GM19238 (cell line): ENCODE results near the gene SERPINH1.

Experiments used
- DNase-seq: peaks from one replicate; pipeline ENCODE4 v3.0.0; 2011; ENCODE audit warnings: low spot score; ENCODE audit not compliant: insufficient read length

The SERPINH1 gene

GRCh38 chr11:75562048-75562835, at the start of gene SERPINH1:
TSS of gene SERPINH1 (plus strand) at chr11:75562253. CDS start at chr11:75566350, 4,097 bp downstream.
- DNase-seq, result peak; percentile 92

- DNase-seq, result no peak
Observed at GRCh38 chr11:75513250-75513649, 48.8 kb upstream of the SERPINH1 start.

GRCh38 chr11:75514596-75514995, 47.5 kb upstream of the SERPINH1 start:
- no peak for DNase-seq

- no peak for DNase-seq
Observed at GRCh38 chr11:75516140-75516539, 45.9 kb upstream of the SERPINH1 start.

GRCh38 chr11:75516886-75517285, 45.2 kb upstream of the SERPINH1 start:
- no peak for DNase-seq

- DNase-seq, result no peak
Observed at GRCh38 chr11:75518204-75518549, 43.9 kb upstream of the SERPINH1 start.

- no peak for DNase-seq
Observed at GRCh38 chr11:75518771-75519653, 43.0 kb upstream of the SERPINH1 start.

- no peak for DNase-seq
Observed at GRCh38 chr11:75520688-75521087, 41.4 kb upstream of the SERPINH1 start.

- no peak for DNase-seq
Observed at GRCh38 chr11:75522286-75523044, 39.6 kb upstream of the SERPINH1 start.

GRCh38 chr11:75523189-75523588, 38.9 kb upstream of the SERPINH1 start:
- no peak for DNase-seq

- DNase-seq, result no peak
Observed at GRCh38 chr11:75523811-75524664, 38.0 kb upstream of the SERPINH1 start.

- DNase-seq, result no peak
Observed at GRCh38 chr11:75524665-75525432, 37.2 kb upstream of the SERPINH1 start.

- peak; percentile 96 for DNase-seq
Observed at GRCh38 chr11:75525433-75526191, 36.4 kb upstream of the SERPINH1 start, which contains the start of gene GDPD5. TSS of gene GDPD5 (minus strand) at chr11:75525941. CDS start at chr11:75477735, 48,206 bp downstream.

GRCh38 chr11:75526192-75526541, 35.9 kb upstream of the SERPINH1 start:
- DNase-seq, result no peak

- DNase-seq, result no peak
Observed at GRCh38 chr11:75527130-75527529, 34.9 kb upstream of the SERPINH1 start.

- DNase-seq, result no peak
Observed at GRCh38 chr11:75527938-75528735, 33.9 kb upstream of the SERPINH1 start.

- DNase-seq, result no peak
Observed at GRCh38 chr11:75530577-75530976, 31.5 kb upstream of the SERPINH1 start.

GRCh38 chr11:75531325-75531724, 30.7 kb upstream of the SERPINH1 start:
- no peak for DNase-seq
